GM18498 (cell line): ENCODE measurements around the gene MAVS.
"Not testable (repeated sequence)": the region's sequence is repeated elsewhere in the genome, so short reads cannot be mapped to it uniquely, and the experiment has no call there.

Source experiments
- ATAC-seq: cut with Tn5 transposase; IDR thresholded peaks from one replicate; pipeline ENCODE4 v1.9.1; 2021; ENCODE audit warnings: mild to moderate bottlenecking, moderate library complexity; ENCODE audit not compliant: unreplicated experiment

MAVS gene

GRCh38 chr20:3885715-3886114 lies 39.1 kb downstream of the MAVS start:
- no peak for ATAC-seq

GRCh38 chr20:3887876-3888620 lies 41.4 kb downstream of the MAVS start:
- ATAC-seq: no peak

GRCh38 chr20:3888622-3889488 lies 42.2 kb downstream of the MAVS start, which contains the start of gene PANK2:
Gene PANK2 (plus strand): TSS chr20:3889387.
- peak; percentile 95 for ATAC-seq

- ATAC-seq: peak; percentile 24
Observed at GRCh38 chr20:3889489-3890397, 43.1 kb downstream of the MAVS start.

GRCh38 chr20:3890398-3890751 lies 43.7 kb downstream of the MAVS start:
- no peak for ATAC-seq

GRCh38 chr20:3890999-3891929 lies 44.6 kb downstream of the MAVS start:
- no peak for ATAC-seq

GRCh38 chr20:3894796-3895195 lies 48.2 kb downstream of the MAVS start:
- no peak for ATAC-seq

GRCh38 chr20:3896302-3896701 lies 49.7 kb downstream of the MAVS start:
- no peak for ATAC-seq

GRCh38 chr20:3896853-3897583 lies 50.4 kb downstream of the MAVS start:
- ATAC-seq: no peak

GRCh38 chr20:3898181-3898580 lies 51.5 kb downstream of the MAVS start:
- ATAC-seq: not testable (repeated sequence)

- no peak for ATAC-seq
Observed at GRCh38 chr20:3898639-3899038, 52.0 kb downstream of the MAVS start.

GRCh38 chr20:3900187-3900604 lies 53.6 kb downstream of the MAVS start:
- no peak for ATAC-seq

- ATAC-seq: no peak
Observed at GRCh38 chr20:3901028-3901705, 54.5 kb downstream of the MAVS start.

- no peak for ATAC-seq
Observed at GRCh38 chr20:3901706-3902440, 55.2 kb downstream of the MAVS start.

- ATAC-seq: no peak
Observed at GRCh38 chr20:3902446-3902845, 55.8 kb downstream of the MAVS start.

- ATAC-seq: no peak
Observed at GRCh38 chr20:3904224-3904623, 57.6 kb downstream of the MAVS start.

- no peak for ATAC-seq
Observed at GRCh38 chr20:3904857-3905256, 58.2 kb downstream of the MAVS start.
